K562 (cell line): ENCODE results near the gene ITM2B. TPM values are rescaled to one million over a fixed set of nuclear protein-coding genes. Genes with fewer than 3 reads are reported as not detected.
A peak's percentile ranks its signal among the peaks of the same experiment; 100 is the strongest.

Source experiments
- ARHGAP35 ChIP-seq: fragments of 450-650 bp; IDR thresholded peaks from 2 replicates; pipeline ENCODE4 v1.6.1; 2018; ENCODE audit not compliant: partially characterized antibody
- ATF1 ChIP-seq, 2 experiments: fragments of 450-650 bp in 1 of 2; IDR thresholded peaks; 2 replicates each; pipeline ENCODE4 v1.6.1; 2016; ENCODE audit warnings: missing compliant biosample characterization in 1 of 2, missing genetic modification characterization in 1 of 2
- CBX5 ChIP-seq: IDR thresholded peaks from 2 replicates; pipeline ENCODE4 v1.6.1; 2014; ENCODE audit warnings: low read depth, borderline replicate concordance
- GABPA ChIP-seq: fragments of 200-800 bp; sonication (Bioruptor generic); conservative IDR thresholded peaks from 2 replicates; pipeline ENCODE4 v1.6.1; 2016; ENCODE audit warnings: low read depth, missing genetic modification characterization, missing compliant biosample characterization
- KHSRP ChIP-seq: fragments of 450-650 bp; IDR thresholded peaks from 2 replicates; pipeline ENCODE4 v1.6.1; 2017
- MXI1 ChIP-seq: IDR thresholded peaks from 2 replicates; pipeline ENCODE4 v1.6.1; 2011; ENCODE audit warnings: low read depth, mild to moderate bottlenecking, improper control_type of control experiment, low read length
- ZNF224 ChIP-seq: sonication (generic); formaldehyde crosslinking; IDR thresholded peaks from 2 replicates; pipeline ENCODE4 v1.8.0; 2022; ENCODE audit warnings: mild to moderate bottlenecking, missing genetic modification reagents
- ZNF239 ChIP-seq: fragments of 250-450 bp; sonication (Bioruptor Pico); IDR thresholded peaks from 2 replicates; pipeline ENCODE4 v1.4.0; 2020; ENCODE audit warnings: mild to moderate bottlenecking
- polyA plus RNA-seq, 8 experiments: library from polyadenylated mRNA; depleted of rRNA in 4 of 8; stranded (reverse) in 5 of 8; unstranded in 3 of 8; fragments of >200 nt; fragmentation: Nextera tagmentation in 2 of 8; fragmentation: Illumina TruSeq in 1 of 8; extraction: Ambion mirVana in 2 of 8; extraction: Trizol in 1 of 8; gene quantifications; 2 replicates each; pipeline versions ENCODE4 v1.2.1 to v1.2.3, GENCODE V29; 2011 to 2014; ENCODE audit warnings: inconsistent platforms in 1 of 8, missing spikeins in 1 of 8
- total RNA-seq, 7 experiments: library from RNA; depleted of rRNA in 6 of 7; stranded (reverse); fragments of >200 nt in 6 of 7; fragmentation: Illumina TruSeq in 2 of 7; extraction: Trizol in 2 of 7; gene quantifications; 2 replicates each; pipeline versions ENCODE4 v1.2.1 to v1.2.3, GENCODE V29; 2011 to 2021; ENCODE audit warnings: low replicate concordance in 1 of 7
- TF ChIP-seq, protein P1 (sequence below): sonication (generic); formaldehyde crosslinking; IDR thresholded peaks from 2 replicates; pipeline ENCODE4 v1.8.0; 2023; ENCODE audit warnings: missing genetic modification reagents, mild to moderate bottlenecking, borderline replicate concordance
- TF ChIP-seq, protein P2 (sequence below): fragments of 200-800 bp; sonication (Bioruptor generic); IDR thresholded peaks from 2 replicates; pipeline ENCODE4 v1.6.1; 2017; ENCODE audit warnings: missing genetic modification characterization, missing compliant biosample characterization
- TF ChIP-seq, protein P3 (sequence below), 3 experiments: fragments of 200-800 bp in 1 of 3; fragments of 250-450 bp in 1 of 3; fragments of 450-650 bp in 1 of 3; sonication (Bioruptor Pico) in 1 of 3; sonication (Bioruptor generic) in 1 of 3; formaldehyde crosslinking in 1 of 3; IDR thresholded peaks; 2 replicates each; pipeline versions ENCODE4 v1.6.1 to v1.8.0; 2016 to 2022; ENCODE audit warnings: mild to moderate bottlenecking in 2 of 3, missing genetic modification characterization in 2 of 3, missing compliant biosample characterization in 1 of 3, moderate library complexity in 1 of 3
- TF ChIP-seq, protein P4 (sequence below): fragments of 250-450 bp; sonication (Bioruptor Pico); IDR thresholded peaks from 2 replicates; pipeline ENCODE4 v1.5.0; 2021; ENCODE audit warnings: mild to moderate bottlenecking, borderline replicate concordance

The ITM2B gene
- total and polyA plus RNA-seq, 9 of the 15 experiments (the other 6 are each of a cell fraction or from before 2014, with no cell fraction given) = 22.0 to 83.8 (median 45.0) TPM

DNA sequence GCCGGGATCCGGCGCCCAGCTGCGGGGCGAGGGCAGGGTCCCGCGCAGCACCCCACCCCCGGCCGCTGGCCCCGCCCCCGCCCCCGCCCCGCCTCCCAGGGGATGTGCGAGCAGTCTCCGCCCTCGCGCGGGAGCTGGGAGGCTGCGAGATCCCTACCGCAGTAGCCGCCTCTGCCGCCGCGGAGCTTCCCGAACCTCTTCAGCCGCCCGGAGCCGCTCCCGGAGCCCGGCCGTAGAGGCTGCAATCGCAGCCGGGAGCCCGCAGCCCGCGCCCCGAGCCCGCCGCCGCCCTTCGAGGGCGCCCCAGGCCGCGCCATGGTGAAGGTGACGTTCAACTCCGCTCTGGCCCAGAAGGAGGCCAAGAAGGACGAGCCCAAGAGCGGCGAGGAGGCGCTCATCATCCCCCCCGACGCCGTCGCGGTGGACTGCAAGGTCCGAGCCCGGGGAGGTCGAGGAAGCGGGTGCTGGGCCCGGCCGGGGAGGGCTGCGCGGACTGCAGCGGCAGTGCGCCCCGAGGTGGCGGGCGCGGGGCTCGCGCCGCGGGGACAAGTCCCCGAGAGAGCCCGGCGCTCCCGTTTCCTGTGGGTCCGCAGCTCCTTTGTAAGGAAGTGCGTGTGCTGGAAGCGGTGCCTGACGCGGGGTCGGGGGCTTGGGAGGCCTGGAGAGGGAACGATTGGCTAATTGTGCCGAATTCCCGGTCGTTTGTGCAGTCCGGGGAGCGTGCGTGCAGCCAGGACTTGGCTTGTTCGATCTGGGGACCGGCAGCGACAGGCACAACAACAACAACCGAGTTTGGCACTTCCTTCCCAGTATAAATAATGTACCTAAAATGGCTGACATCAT is at the start of gene ITM2B (continued):
- TF ChIP-seq, protein P1, sequence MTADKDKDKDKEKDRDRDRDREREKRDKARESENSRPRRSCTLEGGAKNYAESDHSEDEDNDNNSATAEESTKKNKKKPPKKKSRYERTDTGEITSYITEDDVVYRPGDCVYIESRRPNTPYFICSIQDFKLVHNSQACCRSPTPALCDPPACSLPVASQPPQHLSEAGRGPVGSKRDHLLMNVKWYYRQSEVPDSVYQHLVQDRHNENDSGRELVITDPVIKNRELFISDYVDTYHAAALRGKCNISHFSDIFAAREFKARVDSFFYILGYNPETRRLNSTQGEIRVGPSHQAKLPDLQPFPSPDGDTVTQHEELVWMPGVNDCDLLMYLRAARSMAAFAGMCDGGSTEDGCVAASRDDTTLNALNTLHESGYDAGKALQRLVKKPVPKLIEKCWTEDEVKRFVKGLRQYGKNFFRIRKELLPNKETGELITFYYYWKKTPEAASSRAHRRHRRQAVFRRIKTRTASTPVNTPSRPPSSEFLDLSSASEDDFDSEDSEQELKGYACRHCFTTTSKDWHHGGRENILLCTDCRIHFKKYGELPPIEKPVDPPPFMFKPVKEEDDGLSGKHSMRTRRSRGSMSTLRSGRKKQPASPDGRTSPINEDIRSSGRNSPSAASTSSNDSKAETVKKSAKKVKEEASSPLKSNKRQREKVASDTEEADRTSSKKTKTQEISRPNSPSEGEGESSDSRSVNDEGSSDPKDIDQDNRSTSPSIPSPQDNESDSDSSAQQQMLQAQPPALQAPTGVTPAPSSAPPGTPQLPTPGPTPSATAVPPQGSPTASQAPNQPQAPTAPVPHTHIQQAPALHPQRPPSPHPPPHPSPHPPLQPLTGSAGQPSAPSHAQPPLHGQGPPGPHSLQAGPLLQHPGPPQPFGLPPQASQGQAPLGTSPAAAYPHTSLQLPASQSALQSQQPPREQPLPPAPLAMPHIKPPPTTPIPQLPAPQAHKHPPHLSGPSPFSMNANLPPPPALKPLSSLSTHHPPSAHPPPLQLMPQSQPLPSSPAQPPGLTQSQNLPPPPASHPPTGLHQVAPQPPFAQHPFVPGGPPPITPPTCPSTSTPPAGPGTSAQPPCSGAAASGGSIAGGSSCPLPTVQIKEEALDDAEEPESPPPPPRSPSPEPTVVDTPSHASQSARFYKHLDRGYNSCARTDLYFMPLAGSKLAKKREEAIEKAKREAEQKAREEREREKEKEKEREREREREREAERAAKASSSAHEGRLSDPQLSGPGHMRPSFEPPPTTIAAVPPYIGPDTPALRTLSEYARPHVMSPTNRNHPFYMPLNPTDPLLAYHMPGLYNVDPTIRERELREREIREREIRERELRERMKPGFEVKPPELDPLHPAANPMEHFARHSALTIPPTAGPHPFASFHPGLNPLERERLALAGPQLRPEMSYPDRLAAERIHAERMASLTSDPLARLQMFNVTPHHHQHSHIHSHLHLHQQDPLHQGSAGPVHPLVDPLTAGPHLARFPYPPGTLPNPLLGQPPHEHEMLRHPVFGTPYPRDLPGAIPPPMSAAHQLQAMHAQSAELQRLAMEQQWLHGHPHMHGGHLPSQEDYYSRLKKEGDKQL (CRISPR knock-in tag) = no peak
- TF ChIP-seq ATF1 (CRISPR knock-in tag; IDR thresholded peaks at IDR 0.05) = no peak
- TF ChIP-seq ATF1 (tag; IDR thresholded peaks at IDR 0.05) = peak; percentile 34; the same call in 1 of the 2 replicates
- TF ChIP-seq, protein P2, sequence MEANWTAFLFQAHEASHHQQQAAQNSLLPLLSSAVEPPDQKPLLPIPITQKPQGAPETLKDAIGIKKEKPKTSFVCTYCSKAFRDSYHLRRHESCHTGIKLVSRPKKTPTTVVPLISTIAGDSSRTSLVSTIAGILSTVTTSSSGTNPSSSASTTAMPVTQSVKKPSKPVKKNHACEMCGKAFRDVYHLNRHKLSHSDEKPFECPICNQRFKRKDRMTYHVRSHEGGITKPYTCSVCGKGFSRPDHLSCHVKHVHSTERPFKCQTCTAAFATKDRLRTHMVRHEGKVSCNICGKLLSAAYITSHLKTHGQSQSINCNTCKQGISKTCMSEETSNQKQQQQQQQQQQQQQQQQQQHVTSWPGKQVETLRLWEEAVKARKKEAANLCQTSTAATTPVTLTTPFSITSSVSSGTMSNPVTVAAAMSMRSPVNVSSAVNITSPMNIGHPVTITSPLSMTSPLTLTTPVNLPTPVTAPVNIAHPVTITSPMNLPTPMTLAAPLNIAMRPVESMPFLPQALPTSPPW = peak; percentile 68
- TF ChIP-seq CBX5 = no peak
- TF ChIP-seq MXI1 = no peak
- peak; percentile 43; the same call in 1 of the 2 replicates for TF ChIP-seq GABPA (tag)
- no peak for TF ChIP-seq ZNF239 (CRISPR knock-in tag)
- no peak for TF ChIP-seq ZNF224
- TF ChIP-seq ARHGAP35 = no peak
- TF ChIP-seq KHSRP = no peak
- TF ChIP-seq, protein P3, sequence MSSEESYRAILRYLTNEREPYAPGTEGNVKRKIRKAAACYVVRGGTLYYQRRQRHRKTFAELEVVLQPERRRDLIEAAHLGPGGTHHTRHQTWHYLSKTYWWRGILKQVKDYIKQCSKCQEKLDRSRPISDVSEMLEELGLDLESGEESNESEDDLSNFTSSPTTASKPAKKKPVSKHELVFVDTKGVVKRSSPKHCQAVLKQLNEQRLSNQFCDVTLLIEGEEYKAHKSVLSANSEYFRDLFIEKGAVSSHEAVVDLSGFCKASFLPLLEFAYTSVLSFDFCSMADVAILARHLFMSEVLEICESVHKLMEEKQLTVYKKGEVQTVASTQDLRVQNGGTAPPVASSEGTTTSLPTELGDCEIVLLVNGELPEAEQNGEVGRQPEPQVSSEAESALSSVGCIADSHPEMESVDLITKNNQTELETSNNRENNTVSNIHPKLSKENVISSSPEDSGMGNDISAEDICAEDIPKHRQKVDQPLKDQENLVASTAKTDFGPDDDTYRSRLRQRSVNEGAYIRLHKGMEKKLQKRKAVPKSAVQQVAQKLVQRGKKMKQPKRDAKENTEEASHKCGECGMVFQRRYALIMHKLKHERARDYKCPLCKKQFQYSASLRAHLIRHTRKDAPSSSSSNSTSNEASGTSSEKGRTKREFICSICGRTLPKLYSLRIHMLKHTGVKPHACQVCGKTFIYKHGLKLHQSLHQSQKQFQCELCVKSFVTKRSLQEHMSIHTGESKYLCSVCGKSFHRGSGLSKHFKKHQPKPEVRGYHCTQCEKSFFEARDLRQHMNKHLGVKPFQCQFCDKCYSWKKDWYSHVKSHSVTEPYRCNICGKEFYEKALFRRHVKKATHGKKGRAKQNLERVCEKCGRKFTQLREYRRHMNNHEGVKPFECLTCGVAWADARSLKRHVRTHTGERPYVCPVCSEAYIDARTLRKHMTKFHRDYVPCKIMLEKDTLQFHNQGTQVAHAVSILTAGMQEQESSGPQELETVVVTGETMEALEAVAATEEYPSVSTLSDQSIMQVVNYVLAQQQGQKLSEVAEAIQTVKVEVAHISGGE (CRISPR knock-in tag; IDR thresholded peaks at IDR 0.05) = peak in 1 of 3 experiments; percentile 72; a peak in 2 of 6 replicates
- TF ChIP-seq, protein P4, sequence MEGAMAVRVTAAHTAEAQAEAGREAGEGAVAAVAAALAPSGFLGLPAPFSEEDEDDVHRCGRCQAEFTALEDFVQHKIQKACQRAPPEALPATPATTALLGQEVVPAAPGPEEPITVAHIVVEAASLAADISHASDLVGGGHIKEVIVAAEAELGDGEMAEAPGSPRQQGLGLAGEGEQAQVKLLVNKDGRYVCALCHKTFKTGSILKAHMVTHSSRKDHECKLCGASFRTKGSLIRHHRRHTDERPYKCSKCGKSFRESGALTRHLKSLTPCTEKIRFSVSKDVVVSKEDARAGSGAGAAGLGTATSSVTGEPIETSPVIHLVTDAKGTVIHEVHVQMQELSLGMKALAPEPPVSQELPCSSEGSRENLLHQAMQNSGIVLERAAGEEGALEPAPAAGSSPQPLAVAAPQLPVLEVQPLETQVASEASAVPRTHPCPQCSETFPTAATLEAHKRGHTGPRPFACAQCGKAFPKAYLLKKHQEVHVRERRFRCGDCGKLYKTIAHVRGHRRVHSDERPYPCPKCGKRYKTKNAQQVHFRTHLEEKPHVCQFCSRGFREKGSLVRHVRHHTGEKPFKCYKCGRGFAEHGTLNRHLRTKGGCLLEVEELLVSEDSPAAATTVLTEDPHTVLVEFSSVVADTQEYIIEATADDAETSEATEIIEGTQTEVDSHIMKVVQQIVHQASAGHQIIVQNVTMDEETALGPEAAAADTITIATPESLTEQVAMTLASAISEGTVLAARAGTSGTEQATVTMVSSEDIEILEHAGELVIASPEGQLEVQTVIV (CRISPR knock-in tag) = no peak
